HepG2 (cell line): ENCODE data around the gene KPNA4. TPM values are rescaled to one million over a fixed set of nuclear protein-coding genes. Genes with fewer than 3 reads are reported as not detected.

ENCODE experiments used
- ATAC-seq: fragments of 200-7000 bp; cut with Tn5 transposase; 3 replicates; pipeline ENCODE4 v1.9.1; 2020; ENCODE audit warnings: mild to moderate bottlenecking, moderate library complexity
- BruUV-seq: library from RNA; stranded (reverse); fragments of 400-500 nt; replicated peaks from 2 replicates; lab custom pipeline; 2021; lab: Mats Ljungman, UMichigan
- CTCF ChIA-PET: fragments of 300-600 bp; formaldehyde crosslinking; extraction: SDS; loops from one replicate; lab custom pipeline; 2021; ENCODE audit warnings: low total read pairs, inconsistent platforms, low intra/inter-chr PET ratio; lab: Yijun Ruan, JAX
- POLR2A ChIA-PET: fragments of 350-600 bp; sonication (Branson Sonifier 250); formaldehyde crosslinking; loops from one replicate; lab custom pipeline; 2020; ENCODE audit warnings: antibody characterized with exemption, inconsistent platforms; lab: Yijun Ruan, JAX
- DNase-seq: peaks from one replicate; pipeline ENCODE4 v3.0.0-alpha.2; 2015; ENCODE audit warnings: low spot score
- FAIRE-seq: peaks from 3 replicates; lab custom pipeline; 2011; peaks lifted over from hg19 to GRCh38; lab: Jason Lieb, UNC
- H2AFZ ChIP-seq: one replicate; pipeline ENCODE4 v1.6.1; 2011; ENCODE audit warnings: low read length, inconsistent platforms
- H3K27ac ChIP-seq: fragments of 300-600 bp; 3 replicates; pipeline ENCODE4 v1.8.0; 2011; ENCODE audit warnings: mixed run types, mild to moderate bottlenecking, mixed read lengths, low read length, inconsistent platforms; ENCODE audit not compliant: insufficient read depth; ENCODE audit errors: extremely low read length
- H3K27me3 ChIP-seq, 2 experiments: fragments of 200-600 bp in 1 of 2; 2 replicates in 1 of 2; 3 replicates in 1 of 2; pipeline versions ENCODE4 v1.6.0 to v1.8.0; 2011; ENCODE audit warnings: low read length in 2 of 2, mild to moderate bottlenecking in 2 of 2, moderate library complexity in 2 of 2, inconsistent platforms in 1 of 2; ENCODE audit not compliant: insufficient read depth in 2 of 2, control insufficient read depth in 1 of 2
- H3K36me3 ChIP-seq, 2 experiments: fragments of 200-600 bp in 1 of 2; replicated peaks in 1 of 2; 2 replicates in 1 of 2; 3 replicates in 1 of 2; pipeline versions ENCODE4 v1.5.1 to v1.8.0; 2011; ENCODE audit warnings: low read length in 2 of 2, inconsistent platforms in 1 of 2; ENCODE audit not compliant: insufficient read depth in 2 of 2, control insufficient read depth in 1 of 2
- H3K4me1 ChIP-seq: 2 replicates; pipeline ENCODE4 v1.5.1; 2012; ENCODE audit warnings: low read length, inconsistent platforms; ENCODE audit not compliant: insufficient read depth
- H3K4me2 ChIP-seq: 2 replicates; pipeline ENCODE4 v1.6.0; 2011; ENCODE audit warnings: low read depth, low read length, inconsistent platforms
- H3K4me3 ChIP-seq, 3 experiments: fragments of 200-600 bp in 1 of 3; sonication (generic), shearing (Covaris generic) in 1 of 3; replicated peaks in 1 of 3; 2 replicates each; pipeline ENCODE4 v1.5.1; 2011 to 2016; ENCODE audit warnings: low read length in 3 of 3, inconsistent platforms in 2 of 3, low read depth in 2 of 3, mild to moderate bottlenecking in 2 of 3, control low read depth in 1 of 3, mixed read lengths in 1 of 3; ENCODE audit not compliant: insufficient read depth in 1 of 3
- H3K79me2 ChIP-seq: one replicate; pipeline ENCODE4 v1.6.1; 2011; ENCODE audit warnings: low read length, inconsistent platforms; ENCODE audit not compliant: insufficient read depth
- H3K9ac ChIP-seq: 2 replicates; pipeline ENCODE4 v1.6.0; 2011; ENCODE audit warnings: mild to moderate bottlenecking, low read depth, low read length, inconsistent platforms; ENCODE audit not compliant: insufficient read depth
- H3K9me3 ChIP-seq: 2 replicates; pipeline ENCODE4 v1.5.1; 2012; ENCODE audit warnings: mild to moderate bottlenecking, low read length
- H4K20me1 ChIP-seq: 2 replicates; pipeline ENCODE4 v1.6.0; 2011; ENCODE audit warnings: inconsistent platforms, mild to moderate bottlenecking, low read length, moderate library complexity; ENCODE audit not compliant: insufficient read depth
- BRF2 ChIP-seq: sonication (generic); formaldehyde crosslinking; IDR thresholded peaks from 2 replicates; pipeline ENCODE4 v1.8.1; 2022; ENCODE audit warnings: mild to moderate bottlenecking, missing genetic modification reagents
- CCAR2 ChIP-seq: fragments of 200-400 bp; formaldehyde crosslinking; optimal IDR thresholded peaks from 2 replicates; pipeline ENCODE3; 2018; ENCODE audit warnings: low read depth, mild to moderate bottlenecking, low read length, moderate library complexity
- MATR3 ChIP-seq: sonication (generic); formaldehyde crosslinking; IDR thresholded peaks from 2 replicates; pipeline ENCODE4 v1.4.0; 2020; ENCODE audit warnings: missing genetic modification reagents
- NR0B2 ChIP-seq: sonication (generic); formaldehyde crosslinking; IDR thresholded peaks from 2 replicates; pipeline ENCODE4 v1.4.0; 2020; ENCODE audit warnings: mild to moderate bottlenecking, missing genetic modification reagents
- PLSCR1 ChIP-seq: sonication (generic); formaldehyde crosslinking; IDR thresholded peaks from 2 replicates; pipeline ENCODE4 v1.5.0; 2020; ENCODE audit warnings: missing genetic modification reagents, mild to moderate bottlenecking, borderline replicate concordance
- SAP130 ChIP-seq: IDR thresholded peaks from 2 replicates; pipeline ENCODE4 v1.6.1; 2016; ENCODE audit warnings: low read depth
- TOE1 ChIP-seq: sonication (generic); formaldehyde crosslinking; IDR thresholded peaks from 2 replicates; pipeline ENCODE4 v1.4.0; 2020; ENCODE audit warnings: mild to moderate bottlenecking, missing genetic modification reagents
- ZFP90 ChIP-seq: sonication (generic); formaldehyde crosslinking; IDR thresholded peaks from 2 replicates; pipeline ENCODE4 v1.8.0; 2022; ENCODE audit warnings: missing genetic modification reagents, mild to moderate bottlenecking, inconsistent platforms, borderline replicate concordance
- ZNF101 ChIP-seq: sonication (generic); formaldehyde crosslinking; IDR thresholded peaks from 2 replicates; pipeline ENCODE4 v1.4.0; 2020; ENCODE audit warnings: mild to moderate bottlenecking, low read depth, missing genetic modification reagents, borderline replicate concordance
- ZNF572 ChIP-seq: sonication (generic); formaldehyde crosslinking; IDR thresholded peaks from 2 replicates; pipeline ENCODE4 v1.5.1; 2020; ENCODE audit warnings: mild to moderate bottlenecking, missing genetic modification reagents
- ZNF597 ChIP-seq: sonication (generic); formaldehyde crosslinking; IDR thresholded peaks from 2 replicates; pipeline ENCODE4 v1.5.0; 2020; ENCODE audit warnings: missing genetic modification reagents
- WGBS: methylation state at CpG from one replicate; pipeline ENCODE4 v1.1.6; 2017; ENCODE audit warnings: low lambda C conversion rate; 5-methylcytosine and 5-hydroxymethylcytosine counted together
- in situ Hi-C: cut with HindIII; loops from 2 replicates; pipeline ENCODE4 v1.10.0; 2017; ENCODE audit warnings: low pct_unique_long_range_greater_than_20kb; ENCODE audit not compliant: extremely low pct_ligation_motif_present
- intact Hi-C: fragments of 100-400 bp; cut with micrococcal nuclease; formaldehyde crosslinking; loops from one replicate; pipeline ENCODE4 v1.10.0; 2022; ENCODE audit not compliant: unreplicated experiment
- polyA plus RNA-seq, 8 experiments: library from polyadenylated mRNA; depleted of rRNA in 3 of 8; stranded (reverse) in 7 of 8; unstranded in 1 of 8; fragments of >200 nt; fragmentation: Illumina TruSeq in 4 of 8; extraction: Trizol in 4 of 8; gene quantifications; 2 replicates each; pipeline versions ENCODE4 v1.2.1 to v1.2.3, GENCODE V29; 2011 to 2016; ENCODE audit warnings: low read depth in 4 of 8, missing spikeins in 1 of 8, mixed read lengths in 1 of 8; ENCODE audit not compliant: insufficient read depth in 1 of 8
- total RNA-seq, 5 experiments: library from RNA; depleted of rRNA; stranded (reverse); fragments of >200 nt; fragmentation: Illumina TruSeq; extraction: Trizol; gene quantifications; 2 replicates each; pipeline ENCODE4 v1.2.3, GENCODE V29; 2016; ENCODE audit warnings: low read depth in 1 of 5

Gene KPNA4
- total and polyA plus RNA-seq, 2 of the 13 experiments (the other 11 are each of a cell fraction or from before 2014, with no cell fraction given), result 9.9 to 27.9 TPM

GRCh38 chr3:160481856-160482255 is 83.5 kb downstream of the KPNA4 start:
- FAIRE-seq, result peak; percentile 57
- H3K36me3 ChIP-seq, result no peaks in the 10 kb centered on the region
- H3K4me2 ChIP-seq, result no peak overlapping the region
- H4K20me1 ChIP-seq, result no peaks in the 10 kb centered on the region
- peak; percentile 8 for DNase-seq
- in situ Hi-C loops (no loop called here), intact Hi-C loops (loop anchor here (10.0 kb wide), 1 partner anchor 447 kb away; no protein-coding TSS in a partner anchor)
- H3K9ac ChIP-seq, result no peak overlapping the region
- TF ChIP-seq SAP130, result 0 out of 2 replicates have a peak, but pooled peaks have one; percentile 23
- no peak for TF ChIP-seq PLSCR1 (CRISPR knock-in tag)
- no peak for TF ChIP-seq ZFP90 (CRISPR knock-in tag)
- H3K79me2 ChIP-seq, result no peaks in the 10 kb centered on the region
- 51% methylated on average over 6 of the region's 6 CpGs for WGBS
- no peaks in the 10 kb centered on the region for H3K9me3 ChIP-seq
- no peaks in the 10 kb centered on the region for H3K27me3 ChIP-seq
- BruUV-seq, result no TSS peak
- ChIA-PET POLR2A (no interaction called here), CTCF (no interaction called here)
- ATAC-seq, result peak; percentile 62
- H2AFZ ChIP-seq, result no peak overlapping the region
- H3K4me1 ChIP-seq, result peaks cover 6% of the 10 kb centered on the region; the same call in 1 of the 2 replicates
- H3K27ac ChIP-seq, result no peak overlapping the region
- H3K4me3 ChIP-seq, result no peak overlapping the region

GRCh38 chr3:160480931-160481330 is 84.4 kb downstream of the KPNA4 start:
- H3K27ac ChIP-seq, result no peak overlapping the region
- TF ChIP-seq NR0B2 (CRISPR knock-in tag) (no peak), CCAR2 (no peak), TOE1 (CRISPR knock-in tag) (no peak), ZNF101 (CRISPR knock-in tag) (no peak), BRF2 (CRISPR knock-in tag) (no peak), ZNF572 (CRISPR knock-in tag) (no peak), ZNF597 (CRISPR knock-in tag) (no peak), MATR3 (CRISPR knock-in tag) (no peak)

More at GRCh38 chr3:160480931-160481330, 84.4 kb downstream of the KPNA4 start:
- no TSS peak for BruUV-seq
- ChIA-PET CTCF (no interaction called here), POLR2A (no interaction called here)
- H3K4me1 ChIP-seq, result peaks cover 6% of the 10 kb centered on the region; the same call in 1 of the 2 replicates
- no peak for DNase-seq
- H2AFZ ChIP-seq, result no peak overlapping the region
- WGBS, result 73% methylated on average over 5 of the region's 5 CpGs
- no peaks in the 10 kb centered on the region for H3K36me3 ChIP-seq
- no peak for ATAC-seq
- intact Hi-C loops (loop anchor here (10.0 kb wide), 1 partner anchor 446 kb away; no protein-coding TSS in a partner anchor), in situ Hi-C loops (no loop called here)
- H3K9ac ChIP-seq, result no peak overlapping the region
- H3K27me3 ChIP-seq, result no peaks in the 10 kb centered on the region
- no peak for FAIRE-seq
- no peaks in the 10 kb centered on the region for H3K9me3 ChIP-seq
- no peak overlapping the region for H3K4me2 ChIP-seq
- H4K20me1 ChIP-seq, result no peaks in the 10 kb centered on the region
- no peaks in the 10 kb centered on the region for H3K79me2 ChIP-seq
- H3K4me3 ChIP-seq, result no peak overlapping the region
